LHCN-M2 (cell line): ENCODE results near the gene P2RX6. TPM values are rescaled to one million over a fixed set of nuclear protein-coding genes. Genes with fewer than 3 reads are reported as not detected.
"Not testable (repeated sequence)": the region's sequence is repeated elsewhere in the genome, so short reads cannot be mapped to it uniquely, and the experiment has no call there.

ENCODE experiments used
- DNase-seq: peaks from one replicate; pipeline ENCODE4 v3.0.0-alpha.2; 2012; ENCODE audit warnings: low read depth
- total RNA-seq: library from RNA; depleted of rRNA; stranded (reverse); fragments of >200 nt; gene quantifications from 2 replicates; pipeline ENCODE4 v1.2.3, GENCODE V29; 2014

Gene P2RX6
- total RNA-seq, 1 experiment from 2014 or later, result 63.5 TPM

GRCh38 chr22:21031545-21032036 is 16.6 kb downstream of the P2RX6 start:
- DNase-seq, result no peak

- DNase-seq, result no peak
Measured at GRCh38 chr22:21032037-21032867, 17.3 kb downstream of the P2RX6 start, which contains the start of gene SLC7A4. TSS of gene SLC7A4 (minus strand) at chr22:21032561. CDS start at chr22:21031812, 749 bp downstream.

GRCh38 chr22:21032868-21033688 is 18.1 kb downstream of the P2RX6 start:
- no peak for DNase-seq

GRCh38 chr22:21033895-21034294 is 18.9 kb downstream of the P2RX6 start:
- DNase-seq, result no peak

- DNase-seq, result no peak
Measured at GRCh38 chr22:21034989-21035388, 20.0 kb downstream of the P2RX6 start.

GRCh38 chr22:21038405-21038804 is 23.4 kb downstream of the P2RX6 start:
- peak; percentile 70 for DNase-seq

- DNase-seq, result not testable (repeated sequence)
Measured at GRCh38 chr22:21039158-21039557, 24.2 kb downstream of the P2RX6 start.

GRCh38 chr22:21041937-21042336 is 27.0 kb downstream of the P2RX6 start:
- DNase-seq, result peak; percentile 88

GRCh38 chr22:21042978-21043859 is 28.3 kb downstream of the P2RX6 start:
- peak; percentile 40 for DNase-seq

GRCh38 chr22:21043860-21044535 is 29.0 kb downstream of the P2RX6 start:
- DNase-seq, result no peak

- DNase-seq, result peak; percentile 98
Measured at GRCh38 chr22:21044931-21045584, 30.1 kb downstream of the P2RX6 start.

- DNase-seq, result peak; percentile 91
Measured at GRCh38 chr22:21045585-21046294, 30.8 kb downstream of the P2RX6 start, which contains the start of gene LRRC74B. TSS of gene LRRC74B (plus strand) at chr22:21045946. CDS start at chr22:21045987, 41 bp downstream.

GRCh38 chr22:21047035-21047661 is 32.2 kb downstream of the P2RX6 start:
- DNase-seq, result no peak

GRCh38 chr22:21047730-21048129 is 32.8 kb downstream of the P2RX6 start:
- no peak for DNase-seq

GRCh38 chr22:21048448-21048847 is 33.5 kb downstream of the P2RX6 start:
- DNase-seq, result not testable (repeated sequence)

GRCh38 chr22:21048965-21049364 is 34.0 kb downstream of the P2RX6 start:
- DNase-seq, result not testable (repeated sequence)

GRCh38 chr22:21051145-21051830 is 36.3 kb downstream of the P2RX6 start:
- no peak for DNase-seq

- DNase-seq, result no peak
Measured at GRCh38 chr22:21051831-21052400, 37.0 kb downstream of the P2RX6 start.
